HG02981 (cell line): ENCODE measurements around the gene NEGR1.

Source experiments
- ATAC-seq: cut with Tn5 transposase; IDR thresholded peaks from one replicate; pipeline ENCODE4 v1.9.1; 2021; ENCODE audit warnings: mild to moderate bottlenecking, moderate library complexity; ENCODE audit not compliant: unreplicated experiment

Gene NEGR1

GRCh38 chr1:71792264-71792663 lies 490.1 kb downstream of the NEGR1 start:
- ATAC-seq: no peak

- ATAC-seq: no peak
These were observed 494.2 kb downstream of the NEGR1 start for GRCh38 chr1:71788113-71788512.

- no peak for ATAC-seq
These were observed 494.6 kb downstream of the NEGR1 start for GRCh38 chr1:71787699-71788098.

- ATAC-seq: no peak
These were observed 496.1 kb downstream of the NEGR1 start for GRCh38 chr1:71786218-71786617.

- ATAC-seq: no peak
These were observed 496.9 kb downstream of the NEGR1 start for GRCh38 chr1:71785450-71785849.

GRCh38 chr1:71785000-71785399 lies 497.3 kb downstream of the NEGR1 start:
- no peak for ATAC-seq

GRCh38 chr1:71784241-71784640 lies 498.1 kb downstream of the NEGR1 start:
- no peak for ATAC-seq

- ATAC-seq: no peak
These were observed 499.3 kb downstream of the NEGR1 start for GRCh38 chr1:71783071-71783470.

- no peak for ATAC-seq
These were observed 500.9 kb downstream of the NEGR1 start for GRCh38 chr1:71781450-71781849.

- peak; percentile 76 for ATAC-seq
These were observed 501.7 kb downstream of the NEGR1 start for GRCh38 chr1:71780681-71781080.

GRCh38 chr1:71778940-71779339 lies 503.4 kb downstream of the NEGR1 start:
- no peak for ATAC-seq

GRCh38 chr1:71777094-71777493 lies 505.2 kb downstream of the NEGR1 start:
- no peak for ATAC-seq

- no peak for ATAC-seq
These were observed 507.6 kb downstream of the NEGR1 start for GRCh38 chr1:71774705-71775104.

- ATAC-seq: no peak
These were observed 512.2 kb downstream of the NEGR1 start for GRCh38 chr1:71770121-71770520.

GRCh38 chr1:71766748-71767147 lies 515.6 kb downstream of the NEGR1 start:
- ATAC-seq: no peak

GRCh38 chr1:71762514-71763255 lies 519.7 kb downstream of the NEGR1 start:
- no peak for ATAC-seq

GRCh38 chr1:71755441-71755840 lies 526.9 kb downstream of the NEGR1 start:
- ATAC-seq: no peak

- ATAC-seq: no peak
These were observed 528.6 kb downstream of the NEGR1 start for GRCh38 chr1:71753746-71754145.

- no peak for ATAC-seq
These were observed 537.0 kb downstream of the NEGR1 start for GRCh38 chr1:71745326-71745725.

GRCh38 chr1:71743862-71744261 lies 538.5 kb downstream of the NEGR1 start:
- no peak for ATAC-seq

- no peak for ATAC-seq
These were observed 543.4 kb downstream of the NEGR1 start for GRCh38 chr1:71738910-71739309.

GRCh38 chr1:71738256-71738655 lies 544.1 kb downstream of the NEGR1 start:
- no peak for ATAC-seq

- ATAC-seq: no peak
These were observed 544.6 kb downstream of the NEGR1 start for GRCh38 chr1:71737768-71738167.
